ENCODE data around the gene MFAP2.
"Not testable (repeated sequence)": the region's sequence is repeated elsewhere in the genome, so short reads cannot be mapped to it uniquely, and the experiment has no call there.

MFAP2 gene

DNA sequence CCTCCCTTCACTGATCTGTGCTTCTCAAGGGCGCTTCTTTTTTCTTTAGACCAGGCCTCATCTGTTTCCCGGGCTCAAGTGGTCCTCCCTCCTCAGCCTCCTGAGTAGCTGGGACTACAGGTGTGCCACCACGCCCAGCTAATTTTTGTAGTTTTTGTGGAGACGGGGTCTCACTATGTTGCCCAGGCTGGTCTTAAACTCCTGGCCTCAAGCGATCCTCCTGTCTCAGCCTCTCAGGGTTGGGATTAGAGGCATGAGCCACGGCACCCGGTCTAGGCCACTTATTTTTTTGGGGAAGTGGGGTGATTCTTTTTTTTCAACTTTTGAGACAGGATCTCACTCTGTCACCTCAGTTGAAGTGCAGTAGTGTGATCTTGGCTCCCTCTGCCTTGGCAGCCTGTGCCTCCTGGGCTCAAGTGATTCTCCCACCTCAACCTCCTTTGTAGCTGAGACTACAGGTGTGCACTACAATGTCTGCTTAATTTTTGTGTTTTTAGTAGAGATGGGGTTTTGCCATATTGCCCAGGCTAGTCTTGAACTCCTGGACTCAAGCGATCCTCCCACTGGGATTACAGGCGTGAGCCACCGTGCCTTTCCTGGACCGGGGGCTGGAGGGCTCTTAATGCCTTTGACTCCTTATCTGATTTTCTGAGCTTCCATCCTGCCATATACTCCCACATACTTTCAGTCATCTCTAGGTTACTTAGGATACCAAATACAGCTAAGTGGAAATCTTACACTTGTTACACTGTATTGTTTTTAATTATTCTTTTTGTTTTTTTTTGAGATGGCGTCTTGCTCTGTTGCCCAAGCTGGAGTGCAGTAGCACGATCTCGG lies 18.9 kb downstream of the MFAP2 start:
- no peak for DNase-seq (ENCODE audit: low spot score)

DNA sequence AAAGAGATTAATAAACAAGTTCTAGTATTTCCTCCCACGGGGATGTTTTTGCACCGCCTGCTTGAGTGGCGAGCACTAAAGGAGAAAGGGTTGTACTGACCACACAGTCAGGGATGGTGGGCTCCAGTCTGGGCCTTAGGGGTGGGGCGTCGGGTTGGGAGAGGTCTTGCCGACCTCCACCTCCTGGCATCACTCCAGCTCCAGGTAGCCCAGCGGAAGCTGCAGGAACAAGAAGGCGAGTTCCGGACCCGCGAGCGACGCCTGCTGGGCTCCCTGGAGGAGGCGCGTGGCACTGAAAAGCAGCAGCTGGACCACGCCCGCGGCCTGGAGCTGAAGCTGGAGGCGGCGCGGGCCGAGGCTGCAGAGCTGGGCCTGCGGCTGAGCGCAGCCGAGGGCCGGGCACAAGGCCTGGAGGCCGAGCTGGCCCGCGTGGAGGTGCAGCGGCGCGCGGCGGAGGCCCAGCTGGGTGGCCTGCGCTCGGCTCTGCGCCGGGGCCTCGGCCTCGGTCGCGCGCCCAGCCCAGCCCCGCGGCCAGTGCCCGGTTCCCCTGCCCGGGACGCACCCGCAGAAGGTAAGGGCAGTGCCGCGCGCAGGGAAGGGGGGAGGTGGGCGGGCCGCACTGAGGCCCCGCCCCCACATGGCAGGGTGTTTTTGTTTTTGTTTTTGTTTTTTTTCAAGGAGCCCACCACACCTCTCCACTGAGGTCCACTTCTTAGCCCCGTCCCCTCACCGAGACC lies 19.7 kb downstream of the MFAP2 start:
- DNase-seq (ENCODE audit: low spot score), result no peak

DNA sequence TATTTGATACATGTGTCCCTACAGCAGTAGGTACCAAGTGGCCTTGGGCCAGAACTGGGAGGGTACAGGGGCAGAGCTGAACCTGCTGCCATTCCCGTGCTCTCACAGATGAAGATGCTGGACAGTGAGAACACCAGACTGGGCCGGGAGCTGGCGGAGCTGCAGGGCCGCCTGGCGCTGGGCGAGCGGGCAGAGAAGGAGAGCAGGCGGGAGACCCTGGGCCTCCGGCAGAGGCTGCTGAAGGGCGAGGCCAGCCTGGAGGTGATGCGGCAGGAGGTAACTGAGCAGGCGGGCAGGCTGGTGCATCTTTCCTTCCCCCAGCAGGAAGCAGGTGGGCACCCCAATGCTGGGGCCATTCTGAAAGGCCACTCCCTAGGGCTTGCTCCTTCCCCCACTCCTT lies 21.9 kb downstream of the MFAP2 start:
- no peak for DNase-seq (ENCODE audit: low spot score)

DNA sequence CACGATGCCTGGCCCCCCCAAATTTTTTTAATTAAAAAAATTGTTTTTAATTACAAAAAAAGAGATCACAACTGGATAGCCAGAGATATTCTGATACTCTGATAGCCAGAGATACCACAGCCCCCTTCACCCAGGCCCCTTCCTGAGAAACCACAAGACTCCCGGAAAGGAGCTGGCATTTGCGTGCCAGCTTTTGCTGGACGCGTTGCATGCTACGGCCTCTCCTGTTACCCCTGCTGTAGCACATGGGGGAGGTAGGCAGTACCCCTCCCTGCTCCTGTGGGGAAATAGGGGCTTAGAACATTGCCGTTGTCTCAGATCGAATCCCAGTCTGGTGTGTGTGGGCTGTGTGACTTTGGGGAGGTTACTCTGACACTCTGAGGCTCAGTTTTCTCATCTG lies 22.7 kb downstream of the MFAP2 start:
- no peak for DNase-seq (ENCODE audit: low spot score)

DNA sequence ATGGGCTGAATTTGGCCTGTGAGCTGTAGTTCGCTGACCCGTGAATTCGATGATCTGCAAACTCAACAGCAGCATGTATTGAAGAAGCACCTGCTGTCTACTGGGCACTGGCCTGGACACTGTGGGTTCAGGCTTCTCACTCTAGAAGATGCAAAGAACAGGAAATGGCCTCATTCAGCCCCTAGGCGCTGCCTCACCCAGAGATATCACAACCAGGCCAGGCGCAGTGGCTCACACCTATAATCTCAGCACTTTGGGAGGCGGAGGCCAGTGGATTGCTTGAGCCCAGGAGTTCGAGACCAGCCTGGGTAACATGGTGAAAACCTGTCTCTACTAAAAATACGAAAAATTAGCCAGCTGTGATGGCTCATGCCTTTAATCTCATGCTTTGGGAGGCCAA lies 23.6 kb downstream of the MFAP2 start:
- no peak for DNase-seq (ENCODE audit: low spot score)

DNA sequence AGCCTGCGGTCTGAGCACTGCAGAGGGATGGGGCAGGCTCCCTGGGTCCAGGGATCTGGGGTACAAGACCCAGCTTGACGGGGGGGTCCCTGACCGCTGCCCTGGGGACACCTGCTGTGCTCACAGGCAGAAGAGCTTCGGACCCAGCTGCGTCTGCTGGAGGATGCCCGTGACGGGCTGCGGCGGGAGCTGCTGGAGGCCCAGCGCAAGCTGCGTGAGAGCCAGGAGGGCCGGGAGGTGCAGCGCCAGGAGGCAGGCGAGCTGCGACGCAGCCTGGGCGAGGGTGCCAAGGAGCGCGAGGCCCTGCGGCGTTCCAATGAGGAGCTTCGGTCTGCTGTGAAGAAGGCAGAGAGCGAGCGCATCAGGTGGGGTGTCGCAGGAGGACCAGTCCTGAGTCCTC lies 25.2 kb downstream of the MFAP2 start:
- DNase-seq (ENCODE audit: low spot score), result no peak

DNA sequence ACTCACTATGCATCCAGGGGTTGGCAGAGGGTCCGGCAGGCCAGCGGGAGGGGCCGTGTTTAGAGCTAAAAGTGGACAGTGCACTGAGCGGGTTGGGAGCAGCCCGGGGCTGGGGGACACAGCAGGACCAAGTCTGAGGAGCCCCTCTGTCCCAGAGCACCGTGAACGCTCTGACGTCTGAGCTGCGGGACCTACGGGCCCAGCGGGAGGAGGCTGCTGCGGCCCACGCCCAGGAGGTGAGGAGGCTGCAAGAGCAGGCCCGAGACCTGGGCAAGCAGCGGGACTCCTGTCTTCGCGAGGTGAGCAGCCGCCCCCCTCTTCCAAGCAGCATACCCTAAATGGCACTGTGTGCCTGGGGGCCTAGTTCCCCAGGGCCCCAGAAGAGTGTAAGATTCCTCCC lies 25.8 kb downstream of the MFAP2 start:
- DNase-seq (ENCODE audit: low spot score), result no peak

DNA sequence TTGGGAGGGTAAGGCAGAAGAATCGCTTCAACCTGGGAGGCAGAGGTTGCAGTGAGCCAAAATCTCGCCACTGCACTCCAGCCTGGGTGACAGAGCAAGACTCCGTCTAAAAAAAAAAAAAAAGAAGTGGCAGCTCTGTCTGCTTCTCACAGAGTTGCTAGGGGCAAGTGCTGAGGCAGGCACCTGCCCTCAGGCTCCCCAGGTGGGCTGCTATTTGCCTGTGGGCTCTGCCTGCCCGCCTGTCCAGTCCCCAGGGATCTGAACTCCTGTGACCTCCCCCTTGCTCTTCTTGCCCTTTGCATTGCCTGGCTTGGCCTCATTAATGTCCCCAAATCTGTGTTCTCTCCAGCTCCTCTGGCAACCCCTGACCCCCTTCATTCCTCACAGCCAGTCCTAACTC lies 28.0 kb downstream of the MFAP2 start:
- DNase-seq (ENCODE audit: low spot score), result not testable (repeated sequence)

DNA sequence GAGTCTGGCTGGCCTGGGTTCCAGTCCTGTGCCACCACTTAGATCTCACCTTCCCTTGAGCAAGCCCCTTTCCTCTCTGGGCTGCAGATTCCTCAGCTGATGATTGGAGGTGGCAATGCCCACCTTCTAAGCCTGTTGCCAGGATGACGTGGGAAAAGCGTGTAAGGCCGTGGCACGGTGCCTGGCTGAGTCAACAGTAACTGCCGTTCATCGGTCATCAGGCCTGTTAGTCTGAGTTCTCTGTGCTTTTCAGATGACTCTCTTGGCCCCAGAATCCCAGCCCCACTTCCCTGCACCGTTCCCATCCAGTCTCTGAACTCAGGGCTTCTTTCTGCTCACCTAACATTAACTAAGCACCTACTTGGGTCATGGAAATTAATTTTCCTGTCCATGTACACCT lies 31.4 kb downstream of the MFAP2 start:
- not testable (repeated sequence) for DNase-seq (ENCODE audit: low spot score)

DNA sequence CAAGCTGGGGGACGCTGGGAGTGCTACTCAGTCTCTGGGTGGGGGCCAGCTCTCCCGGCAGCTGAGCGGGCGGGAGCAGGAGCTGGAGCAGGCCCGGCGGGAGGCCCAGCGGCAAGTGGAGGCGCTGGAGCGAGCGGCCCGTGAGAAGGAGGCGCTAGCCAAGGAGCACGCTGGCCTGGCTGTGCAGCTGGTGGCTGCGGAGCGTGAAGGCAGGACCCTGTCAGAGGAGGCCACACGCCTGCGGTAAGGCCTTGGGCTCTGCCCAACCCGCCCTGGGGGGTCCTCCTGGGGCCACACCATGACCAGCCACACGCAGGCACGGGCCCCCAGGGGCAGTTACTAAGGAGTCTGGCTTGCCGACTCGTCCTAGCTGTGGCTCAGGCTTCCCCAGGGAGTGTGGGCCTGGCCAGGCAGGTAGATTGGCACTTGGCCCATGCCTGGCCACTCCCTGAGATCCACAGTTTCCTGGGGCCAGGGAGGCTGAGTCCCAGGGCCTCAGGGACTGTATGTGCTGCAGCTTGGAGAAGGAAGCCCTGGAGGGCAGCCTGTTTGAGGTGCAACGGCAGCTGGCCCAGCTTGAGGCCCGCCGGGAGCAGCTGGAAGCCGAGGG lies 32.0 kb downstream of the MFAP2 start:
- not testable (repeated sequence) for DNase-seq (ENCODE audit: low spot score)

DNA sequence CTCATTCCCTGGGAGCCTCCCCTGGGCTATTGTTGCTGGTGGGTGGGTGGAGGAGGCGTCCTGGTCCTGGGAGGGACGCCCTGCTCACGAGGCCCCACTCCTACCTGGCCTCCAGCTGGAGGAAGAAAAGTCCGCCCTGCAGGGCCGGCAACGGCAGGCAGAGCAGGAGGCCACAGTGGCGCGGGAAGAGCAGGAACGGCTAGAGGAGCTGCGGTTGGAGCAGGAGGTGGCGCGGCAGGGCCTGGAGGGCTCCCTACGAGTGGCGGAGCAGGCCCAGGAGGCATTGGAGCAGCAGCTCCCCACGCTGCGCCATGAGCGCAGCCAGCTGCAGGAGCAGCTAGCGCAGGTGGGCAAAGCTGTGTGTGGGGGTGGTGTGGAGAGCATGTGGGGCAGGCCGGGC lies 33.8 kb downstream of the MFAP2 start:
- no peak for DNase-seq (ENCODE audit: low spot score)

DNA sequence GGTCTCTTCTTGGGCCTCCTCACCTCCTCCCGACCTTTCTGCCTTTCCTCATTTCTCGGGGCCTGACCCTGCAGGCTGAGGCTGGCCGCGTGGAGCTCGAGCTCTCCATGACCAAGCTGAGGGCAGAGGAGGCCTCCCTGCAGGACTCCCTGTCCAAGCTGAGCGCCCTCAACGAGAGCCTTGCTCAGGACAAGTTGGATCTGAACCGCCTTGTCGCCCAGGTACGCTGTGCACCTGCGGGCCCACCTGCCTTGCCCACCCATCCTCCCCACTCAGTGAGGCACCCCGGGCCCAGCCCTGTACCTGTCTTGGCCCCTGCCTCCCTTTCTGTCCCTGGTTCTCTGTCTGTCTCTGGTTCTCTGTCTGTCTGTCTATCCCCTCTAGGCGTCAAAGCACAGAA lies 34.2 kb downstream of the MFAP2 start:
- DNase-seq (ENCODE audit: low spot score), result not testable (repeated sequence)

DNA sequence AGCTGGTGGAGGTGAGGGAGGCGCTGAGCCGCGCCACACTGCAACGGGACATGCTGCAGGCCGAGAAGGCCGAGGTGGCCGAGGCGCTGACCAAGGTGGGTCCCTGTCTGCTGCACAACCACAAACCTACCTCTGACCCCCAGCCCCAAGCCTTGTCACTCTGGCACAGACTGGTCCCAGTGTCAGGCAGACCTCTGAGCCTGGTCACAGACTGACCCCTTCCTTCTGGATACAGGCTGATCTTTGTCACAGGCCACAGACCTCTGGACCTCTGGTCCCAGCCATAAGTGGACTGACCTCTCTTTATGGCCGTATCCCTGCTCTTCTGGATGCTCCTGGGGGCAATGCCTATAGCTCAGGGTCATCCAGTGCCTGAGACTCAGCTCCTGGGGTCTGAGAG lies 34.9 kb downstream of the MFAP2 start:
- not testable (repeated sequence) for DNase-seq (ENCODE audit: low spot score)

DNA sequence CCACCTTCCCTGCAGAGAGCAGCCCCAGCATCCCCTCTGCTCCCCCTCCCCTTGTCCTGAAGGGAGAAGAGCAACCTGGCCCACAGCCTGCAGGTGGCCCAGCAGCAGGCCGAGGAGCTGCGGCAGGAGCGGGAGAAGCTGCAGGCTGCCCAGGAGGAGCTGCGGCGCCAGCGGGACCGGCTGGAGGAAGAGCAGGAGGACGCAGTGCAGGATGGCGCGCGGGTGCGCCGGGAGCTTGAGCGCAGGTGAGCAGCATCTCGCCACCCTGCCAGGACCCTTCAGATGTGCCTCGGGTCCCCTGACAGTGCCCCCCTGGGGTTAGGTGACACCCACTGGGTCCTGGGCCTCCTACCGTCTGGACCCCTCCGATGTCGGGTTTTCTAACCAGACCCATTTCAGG lies 36.4 kb downstream of the MFAP2 start:
- no peak for DNase-seq (ENCODE audit: low spot score)

DNA sequence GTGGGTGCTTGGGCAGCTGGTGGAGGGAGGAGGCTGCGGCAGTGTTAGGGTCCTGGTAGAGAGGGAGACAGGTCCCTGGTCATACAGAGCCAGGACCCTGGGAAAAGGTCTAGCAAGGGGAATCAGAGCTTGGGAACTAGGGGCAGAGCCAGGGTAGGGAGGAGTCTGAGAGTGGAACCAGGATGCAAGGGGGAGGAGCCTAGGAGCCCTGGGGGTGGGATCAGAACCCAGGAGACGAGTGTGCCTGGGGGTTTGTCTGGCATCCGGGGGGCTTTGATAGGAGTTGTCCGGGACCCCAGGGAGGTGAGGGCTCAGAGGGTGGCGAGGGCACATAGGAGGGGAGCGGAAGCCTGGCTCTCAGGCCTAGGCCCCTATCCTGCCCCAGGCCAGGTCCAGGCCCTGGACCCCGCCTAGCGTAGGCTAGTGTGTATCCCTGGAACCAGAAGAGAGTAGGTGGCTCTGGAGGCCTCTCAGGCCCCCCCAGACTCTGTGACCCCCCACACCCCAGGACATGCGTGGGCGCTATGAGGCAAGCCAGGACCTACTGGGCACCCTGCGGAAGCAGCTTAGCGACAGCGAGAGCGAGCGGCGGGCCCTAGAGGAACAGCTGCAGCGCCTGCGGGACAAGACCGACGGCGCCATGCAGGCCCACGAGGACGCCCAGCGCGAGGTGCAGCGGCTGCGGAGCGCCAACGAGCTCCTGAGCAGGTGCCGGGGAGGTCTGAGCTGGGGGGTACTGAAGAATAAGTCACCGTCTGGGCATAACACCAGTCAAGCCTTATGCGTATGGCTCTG lies 40.8 kb downstream of the MFAP2 start:
- not testable (repeated sequence) for DNase-seq (ENCODE audit: low spot score)

DNA sequence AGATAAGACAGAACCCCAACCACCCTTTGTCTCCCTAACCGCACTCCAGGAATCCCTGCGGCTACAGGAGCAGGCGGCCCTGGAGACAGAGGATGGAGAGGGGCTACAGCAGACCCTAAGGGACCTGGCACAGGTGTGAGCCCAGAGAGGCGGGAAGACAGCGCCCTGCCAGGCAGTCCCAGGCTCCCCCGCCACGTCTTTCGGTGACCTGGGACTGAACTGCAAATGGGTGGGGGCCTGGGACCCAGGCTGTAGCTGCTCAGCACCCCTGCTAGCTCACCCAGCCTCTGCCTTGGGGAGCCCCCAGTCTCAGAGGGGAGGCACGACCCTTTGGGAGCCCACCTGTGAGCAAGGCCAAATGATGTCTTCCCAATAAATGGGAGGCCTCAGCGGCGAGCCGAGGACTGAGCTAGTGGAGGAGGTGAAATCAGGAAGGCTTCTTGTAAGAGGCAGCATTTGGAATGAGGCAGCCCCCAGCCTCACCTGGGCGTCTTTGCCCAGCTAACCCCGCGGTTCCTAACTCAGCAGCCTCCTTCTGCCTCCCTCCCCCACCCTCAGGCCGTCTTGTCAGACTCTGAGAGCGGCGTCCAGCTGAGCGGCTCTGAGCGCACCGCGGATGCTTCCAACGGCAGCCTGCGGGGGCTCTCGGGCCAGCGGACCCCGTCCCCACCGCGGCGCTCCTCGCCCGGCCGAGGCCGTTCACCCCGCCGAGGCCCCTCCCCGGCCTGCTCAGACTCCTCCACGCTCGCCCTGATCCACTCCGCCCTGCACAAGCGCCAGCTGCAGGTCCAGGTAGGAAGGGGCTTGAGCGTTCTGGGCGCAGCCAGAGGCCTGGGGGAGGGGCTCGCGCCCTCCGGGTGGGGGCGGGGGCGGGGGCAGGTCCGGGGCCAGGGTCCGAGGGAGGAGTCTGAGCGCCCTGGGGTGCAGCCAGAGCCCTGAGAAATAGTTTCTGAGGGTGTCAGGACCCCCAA lies 41.8 kb downstream of the MFAP2 start:
- DNase-seq (ENCODE audit: low spot score), result no peak

DNA sequence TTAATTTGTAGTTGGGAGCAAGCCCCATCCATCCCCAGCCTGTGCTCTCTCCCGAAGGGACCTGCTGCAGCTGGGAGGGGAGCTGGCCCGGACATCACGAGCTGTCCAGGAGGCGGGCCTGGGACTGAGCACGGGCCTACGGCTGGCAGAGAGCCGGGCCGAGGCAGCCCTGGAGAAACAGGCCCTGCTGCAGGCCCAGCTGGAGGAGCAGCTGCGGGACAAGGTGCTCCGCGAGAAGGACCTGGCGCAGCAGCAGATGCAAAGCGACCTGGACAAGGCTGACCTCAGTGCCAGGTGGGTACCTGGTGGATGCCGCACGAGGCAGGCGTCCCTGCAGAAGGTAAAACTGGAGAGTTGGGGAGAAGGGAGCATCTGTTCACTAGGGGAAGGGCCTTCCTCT lies 43.8 kb downstream of the MFAP2 start:
- DNase-seq (ENCODE audit: low spot score), result not testable (repeated sequence)

DNA sequence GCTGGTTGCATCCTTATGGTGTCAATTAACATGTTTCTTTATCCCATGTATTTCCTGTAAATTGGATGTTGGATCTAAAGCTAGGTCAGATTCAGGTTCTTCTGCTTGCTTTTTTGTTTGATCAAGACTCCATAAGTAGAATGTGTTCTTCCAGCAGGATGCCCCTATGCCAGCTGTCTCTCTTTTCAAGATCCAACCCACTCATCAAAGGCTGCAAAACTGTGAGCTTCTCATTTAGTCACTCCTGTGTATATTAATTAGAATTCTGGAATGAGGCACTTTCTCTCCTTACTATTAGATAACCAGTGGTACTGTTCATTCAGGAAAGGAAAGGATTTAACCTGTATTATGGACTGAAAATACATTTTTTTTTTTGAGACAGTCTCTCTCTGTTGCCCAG lies 46.5 kb downstream of the MFAP2 start:
- not testable (repeated sequence) for DNase-seq (ENCODE audit: low spot score)

DNA sequence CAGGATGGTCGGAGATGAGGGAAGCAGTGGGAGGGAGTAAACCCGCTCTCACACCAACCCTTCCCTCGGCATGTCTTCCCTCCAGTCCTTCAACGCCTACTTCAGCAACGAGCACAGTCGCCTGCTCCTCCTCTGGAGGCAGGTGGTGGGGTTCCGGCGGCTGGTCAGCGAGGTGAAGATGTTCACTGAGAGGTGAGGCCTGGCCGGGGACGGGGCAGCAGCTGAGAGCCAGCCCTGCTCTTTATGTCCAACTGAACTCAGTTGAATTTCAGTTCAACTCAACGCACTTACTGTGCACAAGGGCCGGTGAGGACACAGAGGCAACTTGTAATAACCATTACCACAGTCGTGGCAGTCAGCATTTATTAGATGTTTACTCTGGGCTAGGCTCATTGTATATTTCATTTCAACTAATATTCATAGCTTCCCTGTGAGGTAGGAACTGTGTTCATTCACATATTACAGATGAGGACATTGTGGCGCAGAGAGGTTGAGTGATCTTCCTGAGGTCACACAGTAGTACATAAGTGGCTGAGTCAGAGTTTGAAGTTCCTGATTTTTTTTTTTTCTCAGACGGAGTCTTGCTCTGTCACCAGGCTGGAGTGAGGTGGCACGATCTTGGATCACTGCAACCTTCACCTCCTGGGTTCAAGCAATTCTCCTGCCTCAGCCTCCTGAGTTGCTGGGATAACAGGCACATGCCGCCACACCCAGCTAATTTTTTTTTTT lies 49.0 kb downstream of the MFAP2 start:
- DNase-seq (ENCODE audit: low spot score), result not testable (repeated sequence)
